ENCODE results near the gene LRRC53. TPM values are rescaled to one million over a fixed set of nuclear protein-coding genes. Genes with fewer than 3 reads are reported as not detected.

The LRRC53 gene
- total RNA-seq, 1 donor from 2014 or later, result not detected

DNA sequence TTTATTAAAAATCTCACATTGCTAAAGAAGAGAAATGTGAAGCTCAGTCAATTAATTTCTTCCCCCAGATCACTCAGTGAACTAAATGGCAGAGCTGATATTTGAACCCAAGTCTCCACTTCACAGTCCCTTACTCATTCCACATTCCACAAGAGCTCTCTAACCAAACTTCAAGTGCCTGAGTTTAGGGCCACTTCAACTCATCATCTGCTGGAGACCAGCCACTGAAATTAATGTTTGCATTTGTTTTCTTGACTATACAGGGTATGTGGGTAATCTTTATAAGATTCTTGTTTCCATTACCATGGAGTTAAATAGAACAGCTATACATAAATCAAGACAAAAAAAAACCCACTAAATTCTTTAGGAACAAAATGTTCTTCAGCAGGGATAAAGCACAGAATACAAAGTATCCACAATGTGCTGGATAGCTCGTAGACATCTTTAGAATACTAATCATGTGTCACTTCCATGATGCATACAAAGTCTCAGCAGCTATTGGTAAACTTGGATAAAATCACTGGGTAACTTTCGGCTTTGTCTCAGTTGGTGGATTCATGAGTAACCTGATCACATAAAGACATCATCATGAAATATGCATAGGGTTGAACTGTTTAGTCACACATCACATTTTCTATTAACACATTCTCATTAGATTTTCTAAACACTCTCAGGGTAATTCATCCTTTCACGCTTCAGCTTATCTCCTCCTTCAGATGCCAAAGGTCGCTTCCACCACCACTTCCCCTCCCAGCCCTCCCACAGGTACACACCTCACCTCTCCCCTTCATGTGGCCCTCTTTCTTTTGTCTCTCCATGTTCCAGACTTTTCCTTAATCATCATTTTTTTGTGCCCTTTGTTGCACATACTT, 89.8 kb downstream of the LRRC53 start:
- intact Hi-C loops (cut with micrococcal nuclease), result no loop called here
- Mint-ChIP-seq H3K4me1 (no peaks in the 10 kb centered on the region), H3K4me3 (no peak overlapping the region), H3K27ac (no peak overlapping the region), H3K9me3 (no peaks in the 10 kb centered on the region), H3K36me3 (ENCODE audit: low read depth) (no peaks in the 10 kb centered on the region), H3K27me3 (no peaks in the 10 kb centered on the region)
- no peak for DNase-seq
- POLR2A ChIA-PET, result no interaction called here
- TF ChIP-seq, protein P1, sequence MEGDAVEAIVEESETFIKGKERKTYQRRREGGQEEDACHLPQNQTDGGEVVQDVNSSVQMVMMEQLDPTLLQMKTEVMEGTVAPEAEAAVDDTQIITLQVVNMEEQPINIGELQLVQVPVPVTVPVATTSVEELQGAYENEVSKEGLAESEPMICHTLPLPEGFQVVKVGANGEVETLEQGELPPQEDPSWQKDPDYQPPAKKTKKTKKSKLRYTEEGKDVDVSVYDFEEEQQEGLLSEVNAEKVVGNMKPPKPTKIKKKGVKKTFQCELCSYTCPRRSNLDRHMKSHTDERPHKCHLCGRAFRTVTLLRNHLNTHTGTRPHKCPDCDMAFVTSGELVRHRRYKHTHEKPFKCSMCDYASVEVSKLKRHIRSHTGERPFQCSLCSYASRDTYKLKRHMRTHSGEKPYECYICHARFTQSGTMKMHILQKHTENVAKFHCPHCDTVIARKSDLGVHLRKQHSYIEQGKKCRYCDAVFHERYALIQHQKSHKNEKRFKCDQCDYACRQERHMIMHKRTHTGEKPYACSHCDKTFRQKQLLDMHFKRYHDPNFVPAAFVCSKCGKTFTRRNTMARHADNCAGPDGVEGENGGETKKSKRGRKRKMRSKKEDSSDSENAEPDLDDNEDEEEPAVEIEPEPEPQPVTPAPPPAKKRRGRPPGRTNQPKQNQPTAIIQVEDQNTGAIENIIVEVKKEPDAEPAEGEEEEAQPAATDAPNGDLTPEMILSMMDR (IDR thresholded peaks at IDR 0.05), result no peak
- no peak for ATAC-seq (ENCODE audit: low read depth)
- CTCF ChIA-PET, result no interaction called here

- ChIA-PET POLR2A (no interaction called here), CTCF (no interaction called here)
- H3K4me1 Mint-ChIP-seq, result no peaks in the 10 kb centered on the region
- intact Hi-C loops (cut with micrococcal nuclease), result no loop called here
- no peaks in the 10 kb centered on the region for H3K36me3 Mint-ChIP-seq (ENCODE audit: low read depth)
- H3K27ac Mint-ChIP-seq, result no peak overlapping the region
- no peak for ATAC-seq (ENCODE audit: low read depth)
- TF ChIP-seq, protein P1 (IDR thresholded peaks at IDR 0.05), result no peak
- DNase-seq, result no peak
- no peak overlapping the region for H3K4me3 Mint-ChIP-seq
- H3K9me3 Mint-ChIP-seq, result no peaks in the 10 kb centered on the region
- H3K27me3 Mint-ChIP-seq, result no peaks in the 10 kb centered on the region
Measured at GRCh38 chr1:74420467-74420866, 91.9 kb downstream of the LRRC53 start.

Other genes starting within 250 kb of the LRRC53 start
- 0.44 and 0.49 TPM in 2 replicates for gene ERICH3, start 161.2 kb upstream of the LRRC53 start, total RNA-seq
- gene CRYZ, start 220.4 kb upstream of the LRRC53 start, total RNA-seq, result 31.2 and 31.8 TPM in 2 replicates
- 26.9 and 32.6 TPM in 2 replicates for gene TYW3, start 220.5 kb upstream of the LRRC53 start, total RNA-seq

Data from activated B cell treated with CpG ODN at 0.5 μM for 24 hours (primary cell).